Activated naive CD4-positive, alpha-beta T cell treated with anti-CD3 and anti-CD28 coated beads, Interleukin-2, amount 50 U/mL, for 72 hours (primary cell): ENCODE results near the gene TM2D3. TPM values are rescaled to one million over a fixed set of nuclear protein-coding genes. Genes with fewer than 3 reads are reported as not detected.

Experiments used
- ATAC-seq, 2 donors: fragments of 150-1000 bp; cut with Tn5 transposase; 2 replicates each; pipeline ENCODE4 v1.10.0; 2021; ENCODE audit warnings: mild to moderate bottlenecking in 2 of 2, moderate library complexity in 2 of 2
- DNase-seq, 2 donors: peaks; one replicate each; pipeline ENCODE4 v3.0.0; 2021 to 2022; ENCODE audit warnings: low spot score in 2 of 2
- H3K27ac Mint-ChIP-seq, 2 donors: one replicate each; pipeline ENCODE4 v1.8.0; 2022; ENCODE audit warnings: mild to moderate bottlenecking in 2 of 2, mixed read lengths in 2 of 2
- H3K36me3 Mint-ChIP-seq, 2 donors: one replicate each; pipeline ENCODE4 v1.8.0; 2022; ENCODE audit warnings: mixed read lengths in 2 of 2
- H3K9me3 Mint-ChIP-seq, 2 donors: one replicate each; pipeline ENCODE4 v1.8.0; 2022; ENCODE audit warnings: mixed read lengths in 2 of 2
- total RNA-seq, 2 donors: library from RNA; stranded (reverse); gene quantifications; one replicate each; pipeline ENCODE4 v1.2.3, GENCODE V29; 2022

TM2D3 gene
- total RNA-seq, 2 donors from 2014 or later, result 33.5 to 56.7 TPM

DNA sequence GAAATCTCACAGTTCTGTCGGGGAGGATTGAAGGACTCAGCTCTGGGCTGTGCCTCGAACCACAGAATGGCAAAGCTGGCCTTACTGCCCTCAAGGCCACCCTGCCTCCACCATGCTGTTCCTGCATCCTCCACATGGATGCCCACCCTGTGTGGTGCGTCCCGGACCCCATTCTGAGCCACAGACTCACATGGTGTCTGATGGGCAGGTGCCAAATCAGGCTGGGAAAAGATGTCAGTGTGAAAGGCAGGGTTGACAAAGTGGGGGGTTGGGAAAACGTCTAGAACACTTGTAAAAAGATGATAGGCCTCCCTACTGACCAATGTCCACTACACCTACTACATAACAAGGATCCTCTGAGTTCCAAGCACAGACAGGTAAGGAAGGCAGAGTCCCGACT lies 49.4 kb downstream of the TM2D3 start:
- no peak overlapping the region for H3K27ac Mint-ChIP-seq
- H3K36me3 Mint-ChIP-seq, result peaks cover 0 to 12% of the 10 kb centered on the region in 2 donors
- ATAC-seq (no peak), DNase-seq (no peak)
- H3K9me3 Mint-ChIP-seq, result peaks cover 0 to 4% of the 10 kb centered on the region in 2 donors

DNA sequence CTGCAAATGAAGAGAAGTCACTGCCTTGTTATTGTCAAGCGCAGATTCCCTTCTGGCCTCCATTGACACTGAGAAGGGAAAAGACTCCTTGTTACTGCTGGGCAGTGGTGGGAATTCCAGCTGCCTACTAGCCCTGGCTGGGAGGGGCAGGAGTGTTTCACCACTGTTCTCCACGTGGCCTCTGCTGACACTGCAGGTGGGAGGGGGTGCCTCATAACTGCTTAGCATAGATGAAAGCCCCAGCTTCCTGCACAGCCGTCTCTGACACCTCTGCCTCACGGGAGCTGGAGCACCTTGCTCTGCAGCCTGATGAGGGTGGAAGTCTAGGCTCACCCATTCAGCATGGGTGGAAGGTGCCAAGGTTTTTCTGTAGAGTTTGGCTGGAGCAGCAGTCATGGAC lies 52.1 kb downstream of the TM2D3 start:
- Mint-ChIP-seq H3K36me3 (peaks cover 0 to 29% of the 10 kb centered on the region in 2 donors), H3K27ac (no peak overlapping the region), H3K9me3 (peaks cover 16 to 19% of the 10 kb centered on the region in 2 donors)
- DNase-seq, result no peak
- ATAC-seq, result no peak

DNA sequence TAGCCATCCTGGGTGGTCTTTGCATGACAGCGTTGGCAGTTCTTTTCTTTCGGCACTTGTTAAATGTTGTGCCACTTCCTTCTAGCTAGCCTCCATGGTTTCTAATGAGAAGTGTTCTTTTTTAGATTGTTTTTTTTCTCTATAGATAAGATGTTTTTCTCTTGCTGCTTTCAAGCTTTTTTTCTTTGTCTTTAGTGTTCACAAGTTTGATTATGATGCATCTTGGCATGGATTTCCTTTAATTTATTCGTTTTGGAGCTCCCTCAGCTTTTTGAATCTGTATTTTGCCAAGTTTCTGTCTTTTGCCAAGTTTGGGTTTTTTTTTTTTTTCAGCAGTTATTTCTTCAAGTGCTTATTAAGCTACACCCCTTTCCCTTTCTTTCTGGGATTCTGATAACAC lies 53.1 kb downstream of the TM2D3 start:
- Mint-ChIP-seq H3K9me3 (peaks cover 18 to 20% of the 10 kb centered on the region in 2 donors), H3K27ac (no peak overlapping the region), H3K36me3 (peaks cover 0 to 29% of the 10 kb centered on the region in 2 donors)
- DNase-seq (no peak), ATAC-seq (no peak)

DNA sequence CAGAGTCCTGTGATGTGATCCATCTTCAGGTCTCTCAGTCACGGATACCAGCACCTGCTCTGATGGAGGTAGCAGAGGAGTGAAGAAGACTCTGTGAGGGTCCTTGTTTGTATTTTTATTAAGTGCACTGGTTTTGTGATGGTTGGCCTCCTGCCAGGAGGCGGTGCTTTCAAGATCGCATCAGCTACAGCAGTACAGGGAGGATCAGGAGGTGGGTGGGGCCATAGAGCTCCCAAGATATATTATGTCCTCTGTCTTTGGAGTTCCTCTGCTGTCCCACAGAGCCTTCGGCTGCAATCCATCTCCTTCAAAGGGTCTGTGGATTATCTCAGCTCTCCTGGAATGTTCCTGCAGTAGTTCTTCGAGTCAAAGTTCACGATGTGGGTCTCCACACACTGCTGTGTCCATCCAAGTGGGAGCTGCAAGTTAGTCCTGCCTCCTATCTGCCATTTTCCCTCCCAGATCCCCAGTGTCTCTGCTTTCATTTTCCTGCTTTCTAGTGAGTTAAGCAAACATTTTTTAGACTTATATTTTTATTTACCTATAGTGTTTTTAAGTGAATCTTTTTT lies 54.7 kb downstream of the TM2D3 start:
- H3K9me3 Mint-ChIP-seq, result peaks cover 21 to 22% of the 10 kb centered on the region in 2 donors
- DNase-seq (no peak), ATAC-seq (no peak)
- no peak overlapping the region for H3K27ac Mint-ChIP-seq
- peaks cover 0 to 29% of the 10 kb centered on the region in 2 donors for H3K36me3 Mint-ChIP-seq

DNA sequence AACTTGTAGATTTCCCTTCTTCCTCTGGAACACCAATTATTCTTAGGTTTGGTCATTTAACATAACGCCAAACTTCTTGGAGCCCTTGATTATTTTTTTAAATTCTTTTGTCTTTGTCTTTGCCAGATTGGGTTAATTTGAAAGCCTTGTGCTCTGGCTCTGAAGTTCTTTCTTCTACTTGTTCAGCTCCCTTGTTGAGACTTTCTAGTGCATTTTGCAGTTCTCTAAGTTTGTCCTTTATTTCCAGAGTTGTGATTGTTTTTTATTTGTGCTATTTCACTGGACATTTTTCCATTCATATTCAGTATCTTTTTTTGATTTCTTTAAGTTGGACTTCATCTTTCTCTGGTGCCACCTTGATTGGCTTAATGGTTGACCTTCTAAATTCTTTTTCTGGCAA lies 55.5 kb downstream of the TM2D3 start:
- no peak for ATAC-seq
- Mint-ChIP-seq H3K9me3 (peaks cover 21 to 22% of the 10 kb centered on the region in 2 donors), H3K27ac (no peak overlapping the region), H3K36me3 (peaks cover 0 to 29% of the 10 kb centered on the region in 2 donors)
- DNase-seq, result no peak

Other genes starting within 250 kb of the TM2D3 start
- gene PCSK6, start 162.7 kb downstream of the TM2D3 start, total RNA-seq, result 1 to 10 TPM in 1 of 2 donors, under 1 TPM in 1; 0.61 to 2.1 TPM
- gene TARS3, start 72.1 kb upstream of the TM2D3 start, total RNA-seq, result 10 to 100 TPM; 21.2 to 23.0 TPM
- gene OR4F6, start 151.1 kb upstream of the TM2D3 start, total RNA-seq, result not detected
- gene OR4F15, start 159.8 kb upstream of the TM2D3 start, total RNA-seq, result not detected